K562 treated with DMSO at 1 percent for 24 hours (cell line): Measurements from ENCODE around the gene MRPS33. TPM values are rescaled to one million over a fixed set of nuclear protein-coding genes. Genes with fewer than 3 reads are reported as not detected.

Experiments
- total RNA-seq: library from RNA; unstranded; fragments of 300-600 nt; gene quantifications from 2 replicates; pipeline ENCODE4 v1.2.3, GENCODE V29; 2022; ENCODE audit warnings: low read depth; ENCODE audit not compliant: insufficient read depth

Gene MRPS33
- total RNA-seq, result 66.3 and 82.0 TPM in 2 replicates

DNA sequence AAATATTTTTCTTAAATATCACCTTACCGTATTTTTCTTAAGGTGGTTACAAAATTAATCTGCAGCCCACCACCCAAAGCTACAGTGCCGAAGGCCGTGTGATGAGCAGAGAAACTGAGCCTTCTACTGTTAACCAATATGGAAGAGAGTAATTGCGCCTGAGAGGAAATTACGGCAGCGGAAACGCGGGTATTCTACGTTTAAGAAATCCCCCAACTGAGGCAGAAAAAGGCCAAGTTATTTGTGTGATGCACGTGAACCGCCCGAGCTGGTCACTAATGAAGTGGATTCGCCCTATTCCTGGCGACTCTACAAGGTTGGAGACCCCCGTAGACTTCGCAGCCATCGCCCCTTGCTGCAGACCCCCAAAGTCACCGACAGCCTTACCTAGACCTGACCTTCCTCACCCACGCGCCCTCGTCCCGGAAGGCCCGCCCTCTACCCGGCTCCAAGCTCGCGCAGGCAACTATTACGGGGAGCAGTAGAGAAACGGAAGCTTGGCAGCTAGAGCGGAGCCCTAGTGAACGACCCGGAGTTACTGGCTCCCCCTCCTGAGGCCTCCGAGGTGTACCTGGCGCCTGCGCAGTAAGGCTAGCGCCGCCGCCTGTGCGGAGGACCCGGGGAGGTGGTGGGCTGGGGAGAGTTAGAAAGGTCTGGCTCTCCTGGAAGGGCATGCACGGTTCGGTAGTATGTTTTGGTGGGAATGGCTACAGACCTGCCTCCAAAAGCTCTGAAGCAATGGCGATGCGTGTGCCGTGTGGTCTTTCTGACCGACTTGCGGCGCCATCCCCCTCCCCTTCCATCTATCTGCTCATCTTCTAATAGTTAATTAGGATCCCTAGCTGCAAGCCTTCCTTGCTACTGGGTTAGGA lies at the start of gene MRPS33:
MRPS33 (minus strand) TSS at position 429 of the 872 bp plus-strand sequence. CDS start 4,319 bp downstream, outside the sequence.

Other genes with a start within 250 kb of the MRPS33 start
- 9.0 and 10.3 TPM in 2 replicates for gene BRAF, start 90.0 kb downstream of the MRPS33 start, total RNA-seq
- 0.06 and 0.08 TPM in 2 replicates for gene TMEM178B, start 59.1 kb upstream of the MRPS33 start, total RNA-seq